IPS-15b (cell line): ENCODE results near the gene ZNF593OS.

ENCODE experiments used
- H3K27me3 ChIP-seq: one replicate; pipeline ENCODE4 v1.6.1; 2013; ENCODE audit warnings: low read length; ENCODE audit not compliant: control insufficient read depth, insufficient read depth
- H3K36me3 ChIP-seq: one replicate; pipeline ENCODE4 v1.6.1; 2013; ENCODE audit warnings: low read length; ENCODE audit not compliant: control insufficient read depth, insufficient read depth
- H3K4me1 ChIP-seq: one replicate; pipeline ENCODE4 v1.6.1; 2013; ENCODE audit warnings: mild to moderate bottlenecking, low read length; ENCODE audit not compliant: control insufficient read depth, insufficient read depth
- H3K4me3 ChIP-seq: one replicate; pipeline ENCODE4 v1.5.1; 2013; ENCODE audit warnings: low read depth, low read length
- H3K9ac ChIP-seq: one replicate; pipeline ENCODE4 v1.6.1; 2013; ENCODE audit warnings: low read depth, mild to moderate bottlenecking, low read length
- H3K9me3 ChIP-seq: one replicate; pipeline ENCODE4 v1.6.1; 2013; ENCODE audit warnings: mild to moderate bottlenecking, low read length; ENCODE audit not compliant: control insufficient read depth, insufficient read depth

ZNF593OS gene

DNA sequence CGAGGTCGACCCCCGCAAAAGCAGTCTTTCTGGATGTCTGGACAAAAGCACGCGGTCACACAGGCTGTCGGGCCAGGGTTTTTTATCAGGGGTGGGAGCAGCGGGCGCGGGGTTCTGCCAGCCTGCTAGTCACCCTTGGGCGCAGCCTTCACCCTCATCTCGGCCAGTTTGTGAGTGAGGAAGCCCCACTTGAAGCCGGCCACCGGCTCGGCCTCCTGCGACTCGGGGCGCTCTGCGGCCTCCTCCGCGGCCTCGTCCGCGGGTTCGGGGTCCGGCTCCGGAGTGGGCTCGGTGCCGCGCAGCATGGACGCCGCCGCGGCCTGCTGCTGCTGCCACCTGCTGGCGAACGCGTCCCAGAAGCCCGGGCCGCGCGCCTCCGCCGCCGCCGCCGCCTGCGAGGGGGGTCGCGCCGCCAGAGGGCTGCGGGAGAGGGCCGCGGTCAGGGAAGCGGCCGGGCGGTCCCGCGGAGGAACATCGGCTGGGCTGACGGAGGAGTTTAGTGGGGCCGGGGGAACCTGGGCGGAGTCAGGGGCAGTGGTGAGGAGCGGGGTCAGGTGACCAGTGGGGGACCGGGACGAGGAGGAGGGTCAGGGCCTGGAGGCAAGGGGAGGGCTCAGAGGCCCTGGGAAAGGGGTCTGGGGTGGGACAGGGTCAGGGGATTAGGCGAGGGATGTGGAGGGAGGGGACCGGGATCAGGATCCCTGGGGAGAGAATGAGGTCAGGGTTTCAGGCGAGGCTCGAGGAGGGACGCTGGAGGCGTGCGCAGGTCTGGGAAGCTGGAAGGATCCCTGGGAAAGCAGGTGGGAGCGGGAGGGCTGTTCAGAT lies 7.4 kb downstream of the ZNF593OS start:
- Histone ChIP-seq H3K4me1 (peaks cover 27% of the 10 kb centered on the region), H3K27me3 (peaks cover 68% of the 10 kb centered on the region), H3K9ac (peak overlapping the region; percentile 79), H3K4me3 (peak overlapping the region; percentile 61), H3K36me3 (no peaks in the 10 kb centered on the region), H3K9me3 (no peaks in the 10 kb centered on the region)

DNA sequence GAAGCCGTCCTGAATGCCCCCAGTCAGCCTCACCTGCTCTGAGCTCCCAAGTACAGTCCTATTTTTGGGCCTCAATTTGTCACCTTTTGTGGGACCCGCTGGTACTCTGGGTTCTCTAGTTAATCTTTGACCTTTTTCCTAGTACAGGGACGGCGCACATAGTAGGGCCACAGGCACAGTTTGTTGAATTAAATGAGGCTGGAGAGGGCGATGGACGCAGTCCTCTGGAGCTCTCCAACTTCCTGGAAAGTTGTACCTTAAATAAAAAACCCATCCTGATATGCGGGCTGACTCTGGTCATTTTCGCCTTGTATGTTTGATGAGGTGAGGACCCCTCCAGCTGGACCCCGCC lies 8.0 kb downstream of the ZNF593OS start:
- Histone ChIP-seq H3K36me3 (no peaks in the 10 kb centered on the region), H3K27me3 (peaks cover 68% of the 10 kb centered on the region), H3K9ac (no peak overlapping the region), H3K4me1 (peaks cover 25% of the 10 kb centered on the region), H3K4me3 (peak overlapping the region; percentile 61), H3K9me3 (no peaks in the 10 kb centered on the region)

GRCh38 chr1:26162220-26162709 lies 9.4 kb downstream of the ZNF593OS start:
- Histone ChIP-seq H3K9ac (no peak overlapping the region), H3K27me3 (peaks cover 74% of the 10 kb centered on the region), H3K36me3 (no peaks in the 10 kb centered on the region), H3K4me1 (peaks cover 34% of the 10 kb centered on the region), H3K4me3 (peak overlapping the region; percentile 45), H3K9me3 (no peaks in the 10 kb centered on the region)

GRCh38 chr1:26161415-26162219 lies 10.0 kb downstream of the ZNF593OS start:
- Histone ChIP-seq H3K9me3 (no peaks in the 10 kb centered on the region), H3K4me3 (peak overlapping the region; percentile 52), H3K36me3 (no peaks in the 10 kb centered on the region), H3K4me1 (peaks cover 34% of the 10 kb centered on the region), H3K27me3 (peaks cover 70% of the 10 kb centered on the region), H3K9ac (peak overlapping the region; percentile 12)

DNA sequence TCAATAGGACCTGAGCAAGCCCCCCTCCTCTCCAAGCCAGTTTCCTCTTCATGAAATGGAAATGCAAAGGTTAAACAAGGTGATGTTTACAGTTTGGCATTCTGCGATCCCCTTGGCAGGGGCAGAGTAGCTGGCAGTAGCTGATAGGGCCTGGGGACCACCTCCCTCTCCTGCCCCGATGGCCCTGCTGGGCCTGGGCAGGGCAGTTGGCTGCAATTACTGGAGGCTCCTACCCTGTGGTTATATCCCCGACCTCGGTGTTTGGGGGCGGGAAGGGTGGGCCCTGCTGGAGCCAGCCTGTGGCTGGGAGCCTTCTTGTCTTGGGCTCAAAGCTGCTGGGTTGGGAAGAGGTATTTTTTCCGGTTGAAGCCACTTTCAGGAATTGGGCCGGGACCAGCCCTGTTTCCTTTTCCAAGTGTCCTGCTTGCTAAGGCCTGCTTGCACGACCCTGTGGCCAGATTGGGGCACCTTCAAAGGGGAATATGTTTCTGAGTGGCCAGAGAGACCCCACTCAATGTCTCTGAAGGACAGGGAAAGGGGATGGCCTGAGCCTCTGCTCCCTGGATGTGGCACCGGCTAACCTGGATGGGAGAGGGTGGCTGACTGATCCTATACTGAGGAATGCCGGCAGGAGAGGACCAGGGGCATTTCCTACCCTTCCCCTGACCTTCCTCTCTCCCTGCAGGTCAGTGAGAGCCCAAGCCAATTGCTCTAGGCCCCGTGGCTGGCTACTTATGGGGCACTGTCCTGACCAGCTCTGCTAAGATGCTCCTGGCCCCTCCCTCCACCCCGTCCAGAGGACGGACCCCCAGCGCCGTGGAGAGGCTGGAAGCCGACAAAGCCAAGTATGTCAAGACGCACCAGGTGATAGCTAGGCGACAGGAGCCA lies 10.9 kb downstream of the ZNF593OS start:
- H3K9me3 ChIP-seq = no peaks in the 10 kb centered on the region
- H3K4me1 ChIP-seq = peaks cover 40% of the 10 kb centered on the region
- peak overlapping the region; percentile 52 for H3K4me3 ChIP-seq
- peaks cover 76% of the 10 kb centered on the region for H3K27me3 ChIP-seq
- H3K9ac ChIP-seq = no peak overlapping the region
- H3K36me3 ChIP-seq = no peaks in the 10 kb centered on the region

DNA sequence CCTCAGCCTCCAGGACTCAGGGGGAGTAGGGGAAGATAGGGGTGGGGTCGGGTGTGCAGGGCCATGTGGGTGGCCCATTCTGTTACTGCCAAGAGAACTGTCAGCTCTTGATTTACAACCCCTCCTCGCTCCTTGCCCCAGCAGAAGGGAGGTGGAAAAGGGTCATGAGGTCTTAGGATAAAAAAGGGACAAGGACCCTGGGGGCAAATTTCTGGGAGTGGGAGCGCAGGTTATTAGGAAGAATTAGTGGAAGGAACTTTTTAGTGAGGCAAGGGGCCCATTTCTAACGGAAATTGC lies 11.9 kb downstream of the ZNF593OS start:
- no peaks in the 10 kb centered on the region for H3K36me3 ChIP-seq
- H3K4me3 ChIP-seq = no peak overlapping the region
- H3K9ac ChIP-seq = no peak overlapping the region
- H3K4me1 ChIP-seq = peaks cover 40% of the 10 kb centered on the region
- no peaks in the 10 kb centered on the region for H3K9me3 ChIP-seq
- H3K27me3 ChIP-seq = peaks cover 80% of the 10 kb centered on the region

GRCh38 chr1:26158908-26159742 lies 12.5 kb downstream of the ZNF593OS start, which contains the start of gene FAM110D:
Gene FAM110D (plus strand): TSS chr1:26159079. CDS start chr1:26161292, 2,213 bp downstream.
- Histone ChIP-seq H3K36me3 (no peaks in the 10 kb centered on the region), H3K9ac (no peak within 1 kb of the TSS), H3K27me3 (peaks cover 84% of the 10 kb centered on the region), H3K4me1 (peaks cover 39% of the 10 kb centered on the region), H3K9me3 (no peaks in the 10 kb centered on the region), H3K4me3 (no peak within 1 kb of the TSS)

DNA sequence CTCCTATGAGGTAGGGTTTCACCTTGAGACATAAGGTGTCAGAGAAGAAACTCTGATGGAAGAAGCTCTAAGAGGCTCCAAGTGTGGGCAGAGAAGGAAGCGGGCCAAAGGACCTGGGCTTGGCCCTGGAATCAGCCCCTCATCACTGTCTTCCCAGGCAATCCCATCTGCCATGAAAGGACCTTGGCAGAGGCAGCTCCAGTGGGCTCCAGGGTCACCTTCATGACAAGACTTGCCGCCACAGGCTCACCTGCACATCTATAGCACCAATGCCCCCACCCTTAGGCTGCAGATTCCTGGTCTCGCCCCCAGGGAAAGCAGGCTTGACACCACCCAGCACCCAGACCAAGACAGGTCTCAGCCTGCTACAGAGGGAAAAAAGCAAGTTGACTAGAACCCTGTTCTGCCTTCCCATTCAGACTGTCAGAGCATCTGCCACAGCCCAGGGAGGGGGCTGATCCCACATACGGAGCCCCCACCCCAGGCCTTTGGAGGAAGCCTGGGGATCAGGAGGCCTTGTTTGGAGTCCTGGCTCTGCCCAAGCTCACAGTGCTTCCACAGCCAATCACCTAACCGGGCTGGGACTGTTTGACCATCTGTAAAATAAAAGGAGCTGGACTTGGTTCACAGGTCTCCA lies 13.2 kb downstream of the ZNF593OS start:
- Histone ChIP-seq H3K36me3 (no peaks in the 10 kb centered on the region), H3K9me3 (no peaks in the 10 kb centered on the region), H3K9ac (no peak overlapping the region), H3K4me3 (no peak overlapping the region), H3K27me3 (peaks cover 85% of the 10 kb centered on the region), H3K4me1 (peaks cover 39% of the 10 kb centered on the region)

DNA sequence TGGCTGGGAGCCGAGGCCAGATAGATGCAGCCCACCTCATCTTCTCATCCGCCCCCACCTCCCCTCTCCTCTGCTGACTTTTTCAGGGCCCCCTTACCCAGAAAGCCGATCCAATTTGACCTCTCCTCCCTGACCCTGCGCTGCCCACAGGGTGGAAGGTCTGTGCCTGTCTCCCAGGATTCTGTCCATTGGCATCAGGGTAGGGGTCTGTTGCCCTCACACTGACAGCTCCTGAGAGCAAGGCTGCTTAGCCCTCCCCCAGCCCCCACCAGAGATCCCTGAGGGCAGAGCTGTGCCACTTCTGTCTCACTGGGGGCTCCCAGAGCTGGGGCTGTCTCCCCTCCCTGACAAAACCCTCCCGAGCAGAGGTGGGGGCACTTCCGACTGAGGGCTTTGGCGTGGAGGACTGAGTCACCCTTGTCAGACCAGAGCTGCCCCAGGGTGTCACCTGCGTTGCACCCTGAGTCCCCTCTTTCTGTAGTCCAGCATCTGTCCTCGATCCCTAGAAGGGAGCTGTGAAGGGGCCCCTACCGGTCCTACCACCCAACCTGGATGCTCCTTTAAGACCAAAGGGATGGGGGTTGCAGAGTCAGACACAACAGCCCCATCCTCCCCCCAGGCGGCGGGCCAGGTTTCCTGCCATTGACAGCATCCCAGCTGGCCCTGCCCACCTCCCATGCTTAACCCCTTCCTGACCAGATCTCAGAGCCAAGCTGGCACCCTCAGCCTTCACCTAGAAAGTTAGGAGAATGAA lies 15.2 kb downstream of the ZNF593OS start:
- Histone ChIP-seq H3K36me3 (no peaks in the 10 kb centered on the region), H3K9me3 (no peaks in the 10 kb centered on the region), H3K9ac (no peak overlapping the region), H3K4me3 (peak overlapping the region; percentile 53), H3K27me3 (peaks cover 84% of the 10 kb centered on the region), H3K4me1 (peaks cover 35% of the 10 kb centered on the region)
